HG02938 (cell line): ENCODE measurements around the gene SIX5.

Experiments
- ATAC-seq: cut with Tn5 transposase; IDR thresholded peaks from one replicate; pipeline ENCODE4 v1.9.1; 2021; ENCODE audit warnings: mild to moderate bottlenecking, moderate library complexity; ENCODE audit not compliant: unreplicated experiment

SIX5 gene

DNA sequence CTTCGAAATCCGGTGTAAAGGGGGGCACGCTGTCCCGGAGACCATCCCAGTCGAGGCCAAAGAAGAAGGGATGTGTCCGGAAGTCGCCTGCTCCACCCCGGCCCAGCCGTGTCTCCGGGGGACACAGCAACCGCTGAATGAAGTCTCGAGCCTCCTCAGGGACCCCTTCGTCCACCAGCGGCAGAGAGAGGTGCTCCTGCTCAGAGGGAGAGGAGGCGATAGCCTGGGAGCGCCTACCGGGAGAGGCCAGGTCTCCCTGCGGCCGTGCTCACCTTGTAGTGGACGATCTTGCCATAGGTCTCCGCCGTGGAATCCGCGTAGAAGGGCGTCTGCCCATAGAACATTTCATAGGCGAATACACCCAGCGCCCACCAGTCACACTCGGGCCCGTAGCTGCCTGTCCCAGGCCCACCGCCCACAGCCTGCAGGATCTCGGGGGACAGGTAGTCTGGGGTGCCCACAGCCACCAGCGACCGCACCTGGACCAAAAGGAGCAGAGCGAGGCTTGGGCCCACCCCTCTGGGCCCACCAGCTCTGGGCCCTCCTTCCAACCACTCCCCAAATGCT lies 8.4 kb upstream of the SIX5 start:
- ATAC-seq = no peak

DNA sequence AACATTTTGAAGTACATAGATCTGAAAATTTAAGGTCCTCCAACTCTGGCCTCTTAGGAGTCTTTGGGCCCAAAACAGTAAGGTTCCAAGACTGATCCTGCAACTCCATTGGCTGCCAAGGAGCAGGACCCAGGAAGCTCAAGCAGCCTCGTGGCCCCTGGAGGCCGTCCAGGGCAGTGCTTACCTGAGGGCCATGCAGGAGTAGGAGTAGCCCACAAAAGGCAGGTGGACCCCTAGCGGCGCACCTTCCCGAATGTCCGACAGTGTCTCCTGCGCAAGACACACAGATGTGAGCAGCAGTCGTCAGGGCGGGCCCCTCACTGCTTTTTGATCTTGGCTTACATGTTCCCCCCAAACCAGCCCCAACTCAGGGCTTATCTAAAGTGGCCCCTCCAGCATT lies 5.7 kb upstream of the SIX5 start:
- ATAC-seq = no peak

DNA sequence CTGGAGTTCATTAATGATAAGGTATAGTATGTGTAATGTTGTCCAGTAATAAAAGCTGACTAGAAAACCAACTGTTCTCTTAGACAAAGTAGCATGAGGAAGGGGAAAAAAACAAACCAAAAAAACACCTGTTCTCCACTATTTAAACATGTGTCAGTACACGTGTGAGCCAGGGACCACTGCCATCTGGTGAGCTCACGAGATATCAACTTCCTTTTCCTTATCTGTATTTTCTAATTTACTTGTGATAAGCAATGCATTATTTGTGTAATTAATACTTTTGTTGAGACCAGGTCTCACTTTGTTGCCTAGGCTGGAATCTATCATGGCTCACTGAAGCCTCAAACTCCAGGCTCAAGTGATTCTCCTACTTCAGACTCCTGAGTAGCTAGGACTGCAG lies 4.3 kb upstream of the SIX5 start:
- ATAC-seq = no peak

DNA sequence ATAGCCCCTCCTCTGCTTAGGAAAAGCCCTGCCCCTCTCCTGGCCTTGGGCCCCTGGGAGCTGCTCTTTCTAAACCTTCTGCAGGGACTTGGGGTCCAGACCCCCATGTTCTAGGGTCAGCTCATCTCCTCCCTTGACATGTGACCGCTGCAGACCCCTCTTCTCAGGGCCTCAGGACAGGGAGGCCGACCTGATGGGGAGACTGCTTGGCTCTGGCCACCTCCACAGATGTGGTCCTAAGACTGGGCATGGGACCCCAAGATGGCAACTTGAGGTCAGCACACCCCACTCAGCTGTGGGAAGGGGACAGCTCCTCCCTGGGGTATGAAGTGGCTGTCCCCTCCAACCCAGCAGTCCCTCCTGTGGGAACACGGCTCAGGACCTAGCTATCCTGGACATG lies 3.9 kb upstream of the SIX5 start:
- ATAC-seq = no peak

DNA sequence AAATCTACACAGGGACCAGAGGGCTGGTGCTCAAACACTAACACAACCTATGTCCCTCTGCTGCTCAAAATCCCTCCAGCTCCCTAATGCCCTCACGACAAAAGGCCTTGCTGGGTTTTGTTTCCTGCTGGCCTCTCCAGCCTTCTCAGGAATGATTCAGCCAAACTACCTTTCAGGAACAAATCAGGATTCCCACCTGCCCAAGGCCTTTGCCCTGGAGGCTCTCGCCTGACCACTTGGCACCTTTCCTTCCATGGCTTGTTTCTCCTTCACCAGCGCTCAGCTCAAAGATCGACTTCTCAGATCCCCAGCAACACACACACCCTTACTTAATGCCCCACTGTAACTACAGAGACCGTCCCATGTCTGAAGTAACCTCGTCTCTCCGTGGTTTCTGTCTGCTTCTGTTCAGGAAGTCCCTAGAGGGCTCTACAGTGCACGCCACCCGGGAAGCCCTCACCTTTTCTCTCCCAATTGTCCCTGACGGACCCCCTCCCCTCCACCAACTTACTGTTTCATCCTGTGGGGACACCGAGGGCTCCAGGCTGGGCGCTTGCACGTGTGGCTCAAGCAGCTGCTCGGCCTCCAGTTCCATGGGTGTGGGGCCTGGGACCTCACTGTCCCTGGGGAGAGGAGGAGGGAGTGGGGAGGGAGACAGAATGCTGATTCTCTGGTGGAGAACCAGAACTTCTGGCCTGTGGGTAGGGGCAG lies 3.2 kb upstream of the SIX5 start:
- ATAC-seq = no peak

DNA sequence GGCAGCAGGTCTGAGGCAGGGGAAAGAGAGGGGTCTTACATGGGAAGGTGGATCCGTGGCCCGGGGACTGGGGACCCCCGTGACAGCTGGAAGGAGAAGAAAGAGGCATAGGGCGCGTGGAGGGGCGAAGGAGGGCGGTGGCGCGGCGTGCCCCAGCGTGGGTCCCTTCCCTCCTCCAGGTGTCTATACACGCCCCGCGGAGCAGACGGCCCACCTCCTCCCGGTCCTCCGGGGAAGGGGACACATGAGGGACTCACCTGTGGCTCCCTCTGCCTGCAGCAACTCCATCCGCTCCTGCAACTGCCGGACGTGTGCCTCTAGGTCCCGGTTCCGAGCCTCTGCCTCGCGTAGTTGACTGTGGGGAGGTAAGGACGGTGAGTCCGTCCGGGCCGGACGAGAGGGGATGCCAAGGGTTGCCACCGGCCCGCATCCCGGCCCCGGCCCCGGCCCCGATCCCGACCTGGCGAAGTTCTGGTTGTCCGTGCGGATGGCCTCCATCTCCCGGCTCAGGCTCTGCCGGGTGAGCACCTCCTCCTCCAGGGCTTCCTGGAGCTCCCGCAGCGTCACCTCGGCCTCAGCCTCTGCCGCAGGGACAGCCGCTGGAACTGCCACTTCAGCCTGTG lies 2.4 kb upstream of the SIX5 start:
- ATAC-seq = no peak

DNA sequence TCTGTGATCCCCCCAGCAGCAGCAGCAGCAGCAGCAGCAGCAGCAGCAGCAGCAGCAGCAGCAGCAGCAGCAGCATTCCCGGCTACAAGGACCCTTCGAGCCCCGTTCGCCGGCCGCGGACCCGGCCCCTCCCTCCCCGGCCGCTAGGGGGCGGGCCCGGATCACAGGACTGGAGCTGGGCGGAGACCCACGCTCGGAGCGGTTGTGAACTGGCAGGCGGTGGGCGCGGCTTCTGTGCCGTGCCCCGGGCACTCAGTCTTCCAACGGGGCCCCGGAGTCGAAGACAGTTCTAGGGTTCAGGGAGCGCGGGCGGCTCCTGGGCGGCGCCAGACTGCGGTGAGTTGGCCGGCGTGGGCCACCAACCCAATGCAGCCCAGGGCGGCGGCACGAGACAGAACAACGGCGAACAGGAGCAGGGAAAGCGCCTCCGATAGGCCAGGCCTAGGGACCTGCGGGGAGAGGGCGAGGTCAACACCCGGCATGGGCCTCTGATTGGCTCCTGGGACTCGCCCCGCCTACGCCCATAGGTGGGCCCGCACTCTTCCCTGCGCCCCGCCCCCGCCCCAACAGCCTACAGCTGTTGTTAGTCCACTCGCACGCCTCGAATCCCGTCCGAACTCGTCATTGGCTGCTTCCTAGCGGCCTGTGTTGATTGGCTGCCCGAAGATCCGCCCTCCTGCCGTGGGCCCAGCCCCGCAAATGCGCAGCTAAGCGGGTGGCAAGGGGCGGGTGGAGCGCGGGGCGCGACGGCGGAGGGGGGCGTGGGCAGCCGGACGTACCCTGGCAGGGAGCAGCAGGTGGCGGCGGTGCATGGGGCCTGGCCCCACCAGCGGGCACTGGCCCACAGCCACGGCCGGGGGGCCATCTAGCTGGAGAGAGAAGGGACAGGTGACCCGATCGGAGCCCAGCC lies 1.4 kb upstream of the SIX5 start:
- peak; percentile 43 for ATAC-seq

DNA sequence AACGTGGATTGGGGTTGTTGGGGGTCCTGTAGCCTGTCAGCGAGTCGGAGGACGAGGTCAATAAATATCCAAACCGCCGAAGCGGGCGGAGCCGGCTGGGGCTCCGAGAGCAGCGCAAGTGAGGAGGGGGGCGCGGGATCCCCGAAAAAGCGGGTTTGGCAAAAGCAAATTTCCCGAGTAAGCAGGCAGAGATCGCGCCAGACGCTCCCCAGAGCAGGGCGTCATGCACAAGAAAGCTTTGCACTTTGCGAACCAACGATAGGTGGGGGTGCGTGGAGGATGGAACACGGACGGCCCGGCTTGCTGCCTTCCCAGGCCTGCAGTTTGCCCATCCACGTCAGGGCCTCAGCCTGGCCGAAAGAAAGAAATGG lies 754 bp upstream of the SIX5 start:
- ATAC-seq = no peak

DNA sequence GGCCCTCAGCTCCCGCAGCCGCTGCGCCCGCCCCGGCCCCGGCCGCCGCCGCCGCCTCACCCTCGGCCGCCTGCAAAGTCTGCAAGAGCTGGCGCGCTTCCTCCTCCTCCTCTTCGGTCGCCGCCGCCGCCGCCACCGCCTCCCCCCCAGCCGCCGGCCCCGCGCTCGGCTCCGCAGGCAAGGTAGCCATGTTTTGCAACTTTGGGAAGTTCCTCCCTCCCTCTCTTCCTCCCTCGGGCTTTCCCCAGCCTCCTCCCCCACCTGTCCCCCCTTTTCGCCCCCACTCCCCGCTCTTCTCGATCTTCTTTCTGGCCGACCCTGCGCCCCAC lies 433 bp downstream of the SIX5 start:
- no peak for ATAC-seq

DNA sequence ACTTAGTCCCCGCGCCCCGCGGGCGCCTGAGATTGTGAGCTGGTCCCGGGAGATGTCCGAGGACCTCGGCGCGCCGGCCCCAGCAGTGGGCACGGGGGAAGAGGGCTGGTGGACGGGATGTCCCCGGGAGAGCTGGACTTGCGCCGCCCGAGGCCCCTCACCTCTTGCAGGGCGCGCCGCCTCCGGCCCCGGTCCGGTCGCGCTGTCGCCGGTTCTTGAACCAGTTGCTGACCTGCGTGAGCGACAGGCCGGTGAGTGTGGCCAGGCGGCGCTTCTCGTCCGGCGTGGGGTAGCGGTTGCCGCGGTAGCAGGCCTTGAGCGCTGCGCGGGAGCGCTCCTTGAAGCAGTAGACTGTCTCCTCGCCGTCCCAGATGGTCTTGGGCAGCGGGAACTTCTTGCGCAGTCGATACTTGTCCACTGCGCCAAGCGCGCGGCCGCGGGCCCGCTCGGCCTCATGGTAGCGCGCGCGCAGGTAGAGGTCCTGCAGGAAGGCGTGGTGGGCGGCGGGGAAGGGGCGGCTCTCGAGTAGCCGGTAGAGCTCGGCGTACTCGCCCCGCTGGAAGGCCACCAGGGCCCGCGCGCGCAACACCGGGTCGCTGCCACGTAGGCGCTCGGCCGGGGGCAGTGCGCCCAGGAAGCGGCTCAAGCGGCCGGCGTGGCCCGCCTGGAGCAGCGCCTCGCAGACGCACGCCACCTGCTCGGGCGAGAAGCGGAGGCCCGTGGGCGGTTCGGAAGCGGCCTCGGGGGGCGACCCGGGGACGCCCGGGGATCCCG lies 984 bp downstream of the SIX5 start:
- ATAC-seq = no peak

DNA sequence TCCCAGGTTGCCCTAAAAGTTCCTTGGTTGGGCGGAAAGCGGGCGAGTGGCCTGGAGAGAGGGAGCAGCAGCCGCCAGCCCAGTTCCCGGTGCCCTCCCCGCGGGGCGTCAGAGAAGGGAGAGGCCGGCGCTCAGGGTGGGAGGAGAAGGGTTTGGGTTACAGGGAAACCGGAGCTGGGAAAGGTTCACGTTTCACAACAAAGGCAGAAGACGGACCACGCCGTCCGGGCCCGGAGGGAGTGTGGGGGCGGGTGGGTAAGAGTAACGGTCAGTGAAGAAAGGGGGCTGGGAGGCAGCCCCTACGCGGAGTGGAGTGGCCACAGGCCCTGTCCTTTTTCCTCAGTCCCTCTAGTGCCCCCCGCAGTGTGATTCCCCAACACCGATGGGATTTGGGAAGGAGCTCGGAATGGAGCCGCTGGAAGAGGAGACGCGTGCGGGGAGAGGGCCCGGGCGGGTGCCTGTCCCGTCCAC lies 1.6 kb downstream of the SIX5 start:
- no peak for ATAC-seq

DNA sequence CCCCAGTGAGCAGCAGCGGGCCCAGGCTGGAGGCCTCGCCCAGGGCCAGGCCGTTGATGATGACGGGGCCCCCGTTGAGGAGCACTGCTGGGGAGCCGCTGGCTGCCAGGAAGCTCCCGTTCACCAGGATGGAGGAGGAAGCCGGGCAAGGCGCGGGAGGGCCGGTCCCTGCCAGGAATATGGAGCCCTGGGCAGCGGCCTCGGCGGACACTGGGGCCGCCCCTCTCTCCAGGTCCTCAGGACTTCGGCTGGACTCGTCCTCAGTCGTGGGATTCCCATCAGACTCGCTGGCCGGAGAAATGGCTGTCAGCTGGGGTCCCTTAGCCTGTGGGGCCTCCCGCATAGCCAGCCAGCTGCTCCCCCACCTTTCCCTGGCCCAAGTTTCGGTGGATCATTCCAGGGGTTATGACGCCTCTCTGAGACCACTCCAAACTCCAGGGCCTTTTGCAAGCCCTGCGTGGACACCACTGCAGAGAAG lies 2.1 kb downstream of the SIX5 start:
- no peak for ATAC-seq

DNA sequence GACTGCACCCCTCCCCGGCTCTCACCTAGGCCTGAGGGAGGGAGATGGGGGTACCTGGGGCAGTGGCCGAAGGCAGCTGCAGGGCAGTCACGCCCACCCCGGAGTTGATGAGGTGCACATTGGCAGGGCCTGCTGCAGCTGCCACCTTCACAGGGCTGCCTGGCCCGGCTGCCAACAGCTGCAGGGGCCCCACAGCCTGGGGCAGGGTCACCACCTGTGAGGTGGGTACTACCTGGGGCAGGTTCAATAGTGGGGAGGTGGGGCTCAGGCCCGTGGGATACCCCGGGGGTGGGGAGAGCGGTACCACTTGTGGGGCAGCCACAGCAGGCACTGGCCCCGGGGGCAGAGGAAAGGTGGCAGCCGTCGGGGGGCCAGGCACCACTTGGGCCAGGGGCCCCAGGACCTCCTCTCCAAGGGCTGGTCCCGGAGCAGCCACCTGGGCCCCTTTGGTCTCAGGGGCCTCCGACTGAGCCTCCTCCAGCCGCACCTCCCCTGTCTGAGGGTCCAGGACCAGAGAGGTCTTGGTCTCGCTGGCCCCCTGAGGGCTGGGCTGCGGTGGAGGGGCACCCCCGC lies 2.7 kb downstream of the SIX5 start:
- ATAC-seq = no peak

DNA sequence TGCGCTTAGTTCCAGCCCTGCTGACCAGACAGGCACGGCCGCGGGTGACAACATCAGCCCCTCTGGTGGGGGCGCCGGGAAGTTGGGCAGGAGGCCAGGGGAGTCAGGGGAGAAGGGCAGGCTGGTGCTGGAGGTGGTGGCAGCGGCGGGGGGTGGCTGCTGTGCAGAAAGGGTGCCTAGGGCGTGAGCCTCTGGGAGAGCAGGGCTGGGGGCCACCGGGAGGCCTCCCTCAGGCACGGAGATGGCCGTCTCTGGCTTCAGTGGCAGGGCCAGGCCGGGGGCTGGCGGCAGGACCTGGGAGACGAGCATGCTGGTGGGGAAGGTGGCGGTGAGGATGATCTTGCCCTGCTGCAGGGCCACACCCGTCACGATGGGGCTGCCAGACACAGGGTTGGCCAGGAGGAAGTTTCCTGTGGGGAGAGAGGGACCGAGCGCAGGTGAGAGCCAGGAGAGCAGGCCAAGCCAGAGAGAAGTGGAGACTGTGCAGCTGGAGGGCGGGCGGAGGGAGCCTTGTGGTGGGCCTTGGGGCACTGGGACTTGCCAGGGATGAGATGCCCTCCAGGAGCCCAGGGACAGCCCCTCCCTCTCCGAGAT lies 3.3 kb downstream of the SIX5 start:
- no peak for ATAC-seq

DNA sequence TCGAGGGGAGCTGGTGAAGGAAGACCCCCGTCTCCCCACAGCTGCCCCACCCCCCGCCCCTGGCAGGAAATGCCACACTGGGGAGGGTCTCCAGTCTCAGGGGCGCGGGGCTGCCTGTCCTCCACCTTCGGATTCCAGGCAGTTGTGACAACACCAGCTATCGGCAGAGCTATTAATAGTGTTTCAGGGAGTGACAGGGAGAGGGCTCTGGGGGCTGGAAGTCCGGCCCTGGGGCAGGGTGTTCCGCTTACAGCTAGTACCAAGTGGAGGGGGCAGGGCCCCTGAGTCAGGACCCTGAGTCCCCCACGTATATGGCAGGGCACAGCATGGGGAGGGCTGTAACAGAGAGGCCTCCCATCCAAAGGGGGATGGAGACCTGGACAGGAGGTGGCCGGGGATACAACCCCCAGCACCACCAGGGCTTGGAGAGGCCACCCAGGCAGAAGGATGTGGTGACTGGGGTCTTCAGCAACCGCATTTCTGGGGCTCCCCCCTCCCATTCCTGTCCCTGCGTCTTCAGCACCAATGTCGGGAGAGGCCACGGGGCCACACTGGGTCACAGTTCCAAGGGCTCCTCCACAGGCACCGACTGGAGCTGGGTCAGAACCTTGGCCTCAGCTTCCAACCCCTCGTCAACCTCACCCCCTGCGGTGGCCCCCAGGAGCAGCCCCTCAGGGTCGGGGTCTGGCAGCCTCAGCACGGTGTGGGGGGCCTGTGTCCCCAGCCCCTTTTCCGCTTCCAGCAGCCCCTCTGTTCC lies 3.9 kb downstream of the SIX5 start:
- ATAC-seq = no peak

DNA sequence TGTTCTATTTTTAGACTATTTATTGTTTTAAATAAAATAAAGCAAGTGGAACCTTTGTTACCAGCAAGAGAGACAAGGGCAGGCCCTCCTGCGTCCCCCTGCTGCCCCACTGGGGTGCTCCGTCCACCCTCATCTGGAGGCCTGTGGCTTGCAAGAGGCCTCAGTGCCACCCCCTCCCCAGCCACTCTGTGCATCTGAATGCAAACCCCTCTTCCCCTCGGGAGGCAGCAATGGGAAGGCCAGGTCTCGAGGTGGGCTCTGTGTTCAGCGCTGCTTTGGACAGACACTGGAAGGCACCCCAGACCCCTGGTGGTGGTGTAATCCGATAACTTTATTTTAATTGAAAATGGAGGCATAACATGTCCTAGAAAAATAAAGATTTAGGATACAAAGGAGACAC lies 4.6 kb downstream of the SIX5 start:
- no peak for ATAC-seq

DNA sequence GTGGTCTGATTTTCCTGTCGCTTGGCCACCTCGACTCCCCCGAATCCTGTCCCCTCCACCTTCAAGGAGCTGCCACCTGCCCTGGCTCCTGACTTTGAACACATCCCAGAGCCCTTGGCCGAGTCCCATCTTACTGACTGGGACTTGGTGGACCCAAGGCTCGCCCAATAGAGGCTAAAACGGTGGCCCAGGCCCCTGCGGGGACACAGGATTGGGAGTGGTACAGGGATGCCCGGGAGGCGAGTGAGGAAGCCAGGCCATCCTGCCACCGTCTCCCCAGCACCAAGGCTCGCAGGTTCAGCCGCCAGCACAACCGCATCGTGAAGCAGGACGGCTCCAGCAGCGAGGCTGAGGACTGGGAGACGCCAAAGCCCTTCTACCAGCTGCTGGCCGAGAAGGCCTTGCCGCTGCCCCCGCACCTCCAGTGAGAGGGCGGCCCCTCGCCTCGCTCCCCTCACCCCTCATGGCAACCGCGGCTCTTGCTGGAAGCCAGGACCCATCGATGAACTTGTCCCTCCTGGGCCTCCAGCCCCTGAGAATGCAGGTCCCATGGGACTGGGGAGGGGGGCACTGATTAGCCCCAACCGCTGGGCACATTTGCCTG lies 5.3 kb downstream of the SIX5 start:
- ATAC-seq = no peak

DNA sequence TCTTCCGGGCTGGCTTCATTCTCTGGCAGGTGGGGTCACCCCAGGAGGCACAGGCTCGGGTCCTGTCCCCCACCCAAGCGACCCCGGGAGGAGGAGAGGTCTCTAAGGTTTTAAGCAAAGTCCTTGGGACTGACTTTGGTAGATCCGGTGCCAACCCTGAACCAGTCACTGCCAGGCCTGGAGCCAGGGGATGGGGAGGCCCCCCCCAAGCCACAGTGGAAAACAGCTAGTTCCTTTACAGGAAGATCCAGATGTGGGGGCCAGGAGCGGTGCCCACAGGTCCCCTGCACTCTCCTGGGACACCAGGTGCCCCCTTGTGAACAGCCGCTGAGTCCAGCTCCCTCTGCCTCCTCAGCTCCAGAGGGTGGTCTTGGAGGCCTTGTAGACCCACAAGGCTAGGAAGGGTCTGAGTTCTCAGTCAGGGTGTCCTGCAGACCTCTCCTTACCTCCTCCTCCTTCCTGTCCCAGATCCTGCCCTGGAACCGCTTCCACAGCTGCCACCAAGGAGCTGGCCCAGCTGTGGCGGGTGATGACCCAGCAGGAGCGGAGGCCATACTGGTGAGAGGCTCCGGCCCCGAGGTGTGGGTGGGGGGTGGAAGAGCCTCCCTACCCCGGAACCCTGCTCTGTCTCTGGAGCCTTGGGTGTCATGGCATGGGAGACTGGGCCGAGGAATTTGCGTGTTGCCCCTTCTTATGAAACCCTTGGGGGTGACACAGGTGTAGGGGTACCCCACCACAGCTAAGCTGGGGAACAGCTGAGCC lies 6.0 kb downstream of the SIX5 start:
- no peak for ATAC-seq
